MM.1S (cell line): ENCODE data around the gene WDR45.

Experiments used
- EZH2 ChIP-seq: fragments of 300-600 bp; sonication (generic); optimal IDR thresholded peaks from 2 replicates; pipeline ENCODE3; 2017; ENCODE audit warnings: low read depth, mild to moderate bottlenecking, antibody characterized with exemption, low read length, mixed read lengths
- TF ChIP-seq, protein P1 (sequence below): fragments of 300-600 bp; sonication (generic); IDR thresholded peaks from 2 replicates; pipeline ENCODE4 v1.5.1; 2016; ENCODE audit warnings: antibody characterized with exemption, low read length, mixed read lengths

DNA sequence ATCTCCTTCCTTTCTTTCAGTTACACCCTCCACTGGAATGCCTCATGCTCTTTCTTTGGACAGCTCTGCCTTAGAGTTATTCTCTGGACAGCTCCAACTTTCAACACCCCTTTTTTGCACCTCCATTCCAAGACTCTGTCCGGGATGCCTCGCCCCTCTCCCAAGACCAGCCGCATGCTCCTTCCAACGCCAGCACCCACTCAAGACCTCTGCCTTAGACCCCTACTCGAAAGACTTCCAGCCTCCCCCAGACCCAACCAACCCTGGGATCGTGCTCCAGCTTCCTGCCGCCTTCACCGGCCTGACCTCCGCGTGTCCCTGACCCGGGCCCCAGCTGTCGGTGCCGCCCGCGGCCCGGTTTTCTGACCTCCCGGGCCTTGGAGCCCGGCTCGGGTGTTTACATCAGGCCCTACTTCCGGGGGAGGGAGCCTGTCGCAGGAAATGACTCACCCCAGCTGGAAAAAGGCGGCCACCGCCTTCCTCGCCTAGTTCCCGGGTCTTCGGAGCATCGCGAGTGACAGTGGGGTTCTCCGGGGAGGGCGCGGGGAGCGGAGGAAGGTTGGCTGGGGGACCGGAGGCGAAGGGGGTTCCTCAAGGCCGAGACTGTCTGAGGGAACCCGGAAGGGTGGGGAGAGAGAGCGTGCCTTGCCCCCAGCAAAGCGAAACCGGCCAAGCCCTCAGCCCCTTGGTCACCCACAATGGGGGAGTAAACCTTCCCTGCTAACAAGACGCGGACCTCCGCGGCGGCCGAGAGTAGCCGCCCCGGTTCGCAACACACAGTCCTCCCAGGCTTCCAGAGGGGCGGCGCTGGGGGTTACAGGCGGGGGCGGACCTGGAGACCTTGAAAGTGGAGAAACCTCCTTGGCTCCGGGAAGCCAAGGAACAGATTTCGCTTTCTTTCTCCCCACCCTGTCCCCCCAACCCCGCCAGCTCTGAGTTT, at the start of gene WDR45:
- TF ChIP-seq, protein P1, sequence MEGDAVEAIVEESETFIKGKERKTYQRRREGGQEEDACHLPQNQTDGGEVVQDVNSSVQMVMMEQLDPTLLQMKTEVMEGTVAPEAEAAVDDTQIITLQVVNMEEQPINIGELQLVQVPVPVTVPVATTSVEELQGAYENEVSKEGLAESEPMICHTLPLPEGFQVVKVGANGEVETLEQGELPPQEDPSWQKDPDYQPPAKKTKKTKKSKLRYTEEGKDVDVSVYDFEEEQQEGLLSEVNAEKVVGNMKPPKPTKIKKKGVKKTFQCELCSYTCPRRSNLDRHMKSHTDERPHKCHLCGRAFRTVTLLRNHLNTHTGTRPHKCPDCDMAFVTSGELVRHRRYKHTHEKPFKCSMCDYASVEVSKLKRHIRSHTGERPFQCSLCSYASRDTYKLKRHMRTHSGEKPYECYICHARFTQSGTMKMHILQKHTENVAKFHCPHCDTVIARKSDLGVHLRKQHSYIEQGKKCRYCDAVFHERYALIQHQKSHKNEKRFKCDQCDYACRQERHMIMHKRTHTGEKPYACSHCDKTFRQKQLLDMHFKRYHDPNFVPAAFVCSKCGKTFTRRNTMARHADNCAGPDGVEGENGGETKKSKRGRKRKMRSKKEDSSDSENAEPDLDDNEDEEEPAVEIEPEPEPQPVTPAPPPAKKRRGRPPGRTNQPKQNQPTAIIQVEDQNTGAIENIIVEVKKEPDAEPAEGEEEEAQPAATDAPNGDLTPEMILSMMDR: no peak
- TF ChIP-seq EZH2: no peak
